GM12891 (cell line): Measurements from ENCODE around the gene ITGB2.

Experiments
- DNase-seq: peaks from one replicate; pipeline ENCODE4 v3.0.0; 2011; ENCODE audit warnings: low spot score; ENCODE audit not compliant: insufficient read length
- FAIRE-seq: peaks from 2 replicates; lab custom pipeline; 2011; peaks lifted over from hg19 to GRCh38; lab: Jason Lieb, UNC
- PAX5 ChIP-seq: IDR thresholded peaks from 2 replicates; pipeline ENCODE4 v1.6.1; 2011; ENCODE audit warnings: low read length, moderate library complexity, mild to moderate bottlenecking; ENCODE audit not compliant: insufficient read depth, severe bottlenecking
- POLR2A ChIP-seq: IDR thresholded peaks from 2 replicates; pipeline ENCODE4 v1.6.1; 2011; ENCODE audit warnings: low read depth, low read length, control low read depth
- POLR2AphosphoS5 ChIP-seq: IDR thresholded peaks from 2 replicates; pipeline ENCODE4 v1.6.1; 2011; ENCODE audit warnings: low read depth, low read length, control low read depth
- POU2F2 ChIP-seq: IDR thresholded peaks from 2 replicates; pipeline ENCODE4 v1.6.1; 2011; ENCODE audit warnings: low read depth, mild to moderate bottlenecking, control low read depth, low read length, moderate library complexity
- SPI1 ChIP-seq: IDR thresholded peaks from 2 replicates; pipeline ENCODE4 v1.6.1; 2011; ENCODE audit warnings: low read depth, low read length, control low read depth
- TAF1 ChIP-seq: IDR thresholded peaks from 2 replicates; pipeline ENCODE4 v1.6.1; 2011; ENCODE audit warnings: low read depth, low read length, control low read depth

ITGB2 gene

DNA sequence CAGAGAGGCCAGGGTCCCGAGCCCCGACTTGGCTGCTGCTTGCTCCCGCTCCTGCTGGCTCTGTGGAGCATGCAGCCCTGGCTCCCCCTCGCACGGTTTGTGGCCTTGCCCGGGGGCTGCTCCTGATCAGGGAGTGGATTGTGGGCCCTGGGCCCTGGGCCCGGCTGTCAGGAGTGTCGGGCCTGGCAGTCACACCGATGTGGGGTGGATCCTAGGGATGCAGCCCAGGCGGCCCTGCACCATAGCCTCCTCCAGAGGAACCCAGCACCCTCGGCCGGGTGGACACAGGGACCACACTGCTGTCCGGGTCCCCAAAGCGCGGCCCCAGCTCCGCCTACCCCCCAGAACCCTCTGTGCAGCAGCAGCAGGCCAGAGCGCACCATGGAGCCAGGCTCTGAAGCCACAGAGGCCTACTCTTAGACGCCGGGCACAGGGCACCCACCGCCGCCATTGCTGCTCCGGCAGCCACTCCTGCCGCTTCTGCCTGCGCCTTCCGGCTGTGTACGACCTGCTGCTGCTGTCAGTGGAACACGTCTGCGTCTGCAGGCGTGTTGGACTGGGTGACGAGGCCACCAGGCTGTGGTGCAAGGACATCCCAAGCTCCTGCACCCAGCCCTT, 28.6 kb upstream of the ITGB2 start:
- TF ChIP-seq POU2F2 (no peak), PAX5 (no peak), SPI1 (no peak), POLR2A (no peak), POLR2AphosphoS5 (no peak)
- DNase-seq (no peak), FAIRE-seq (no peak)

DNA sequence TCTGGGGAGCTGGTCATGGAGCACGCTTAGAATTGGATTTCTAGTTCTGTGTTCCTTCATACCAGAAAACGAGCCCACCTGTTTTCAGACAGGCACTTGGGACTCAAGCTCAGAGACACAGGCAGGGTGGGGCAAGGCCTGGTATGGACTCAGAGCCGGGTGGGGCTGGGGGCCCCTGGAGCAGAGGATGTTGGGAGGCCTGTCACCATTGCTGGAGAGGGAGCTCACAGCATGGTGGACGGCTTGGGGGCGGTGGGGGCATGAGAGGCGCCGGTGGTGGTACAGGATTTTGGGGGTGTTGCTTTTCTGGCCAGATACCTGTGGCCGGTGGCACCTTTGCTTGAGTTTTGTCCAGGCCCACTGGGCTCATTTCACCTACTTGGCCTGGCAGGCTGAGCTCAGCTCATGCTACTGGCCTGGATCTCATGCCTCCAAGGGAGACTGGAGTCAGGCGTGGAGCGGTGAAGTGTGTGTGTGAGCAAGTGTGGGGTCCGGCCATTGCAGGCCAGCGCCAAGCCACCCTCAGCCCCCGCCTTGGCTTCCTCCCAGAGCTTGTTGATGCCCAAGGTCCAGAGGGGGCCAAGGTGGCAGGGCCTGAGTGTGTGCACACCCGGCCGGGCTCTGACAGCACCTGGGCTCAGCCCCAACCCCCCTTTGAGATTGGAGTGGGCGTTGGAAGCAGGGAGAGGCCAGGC, 27.9 kb upstream of the ITGB2 start:
- FAIRE-seq (no peak), DNase-seq (no peak)
- TF ChIP-seq PAX5 (no peak), TAF1 (no peak), POLR2AphosphoS5 (no peak), POLR2A (no peak), SPI1 (no peak), POU2F2 (no peak)

DNA sequence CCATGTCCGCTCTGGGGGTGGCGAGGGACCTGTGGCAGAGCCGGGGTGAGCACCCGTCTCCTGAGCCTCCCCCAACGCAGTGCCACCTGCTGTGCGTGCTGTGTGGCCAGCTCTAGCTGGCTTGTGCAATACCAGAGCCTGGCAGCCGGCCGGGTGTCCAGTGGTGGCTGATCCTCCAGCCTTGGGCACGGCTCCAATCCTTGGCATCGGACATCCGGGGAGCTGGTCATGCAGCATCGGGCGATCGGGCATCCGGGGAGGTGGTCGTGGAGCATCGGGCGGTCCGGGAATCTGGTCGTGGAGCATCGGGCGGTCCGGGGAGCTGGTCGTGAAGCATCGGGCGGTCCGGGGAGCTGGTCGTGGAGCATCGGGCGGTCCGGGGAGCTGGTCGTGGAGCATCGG, 27.2 kb upstream of the ITGB2 start:
- TF ChIP-seq SPI1 (no peak), POU2F2 (no peak), TAF1 (no peak), POLR2AphosphoS5 (no peak), PAX5 (no peak), POLR2A (no peak)
- FAIRE-seq: no peak

DNA sequence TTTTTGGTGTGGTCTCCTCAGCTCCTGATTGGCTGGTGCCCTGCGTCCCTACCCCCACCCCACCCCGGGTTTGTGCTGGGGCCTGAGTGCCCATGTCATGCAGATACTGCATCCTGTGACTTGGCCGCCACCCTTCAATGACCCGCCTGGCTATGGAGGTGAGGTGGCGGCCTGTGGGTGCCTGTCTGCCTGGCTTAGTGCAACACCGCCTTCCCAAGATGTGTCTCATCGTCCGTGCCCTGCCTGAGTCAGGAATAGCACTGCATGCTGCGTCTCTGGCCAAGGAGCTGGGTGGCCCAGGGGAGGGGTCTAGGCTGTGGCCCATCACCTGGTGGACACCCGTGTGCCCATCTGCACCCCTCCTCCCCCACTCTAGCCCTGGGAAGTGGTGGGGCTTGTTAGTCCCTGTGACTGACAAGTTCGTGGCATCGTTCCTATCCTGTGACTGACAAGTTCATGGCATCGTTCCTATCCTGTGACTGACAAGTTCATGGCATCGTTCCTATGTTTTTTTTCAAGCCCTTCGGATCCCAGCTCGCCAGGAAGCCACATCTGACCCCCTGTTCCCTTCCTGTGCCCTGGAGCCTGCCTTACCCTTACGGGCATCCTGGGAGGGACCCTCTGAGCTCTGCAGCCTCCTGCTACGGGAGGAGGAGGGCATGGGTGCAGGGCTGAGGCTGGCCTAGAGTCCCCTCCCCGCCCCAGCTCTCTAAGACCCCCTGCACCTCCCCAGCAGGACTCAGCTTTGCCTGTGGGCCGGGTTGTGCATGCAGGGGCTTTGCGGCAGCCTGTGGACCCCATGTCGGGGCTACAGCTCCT, 26.6 kb upstream of the ITGB2 start:
- FAIRE-seq: no peak
- no peak for DNase-seq
- no peak for TF ChIP-seq POLR2A
- TF ChIP-seq SPI1: no peak
- TF ChIP-seq PAX5: no peak
- TF ChIP-seq TAF1: no peak
- TF ChIP-seq POLR2AphosphoS5: no peak
- TF ChIP-seq POU2F2: no peak

More for the DNA sequence above, 27.2 kb upstream of the ITGB2 start:
- DNase-seq: no peak

- DNase-seq (no peak), FAIRE-seq (no peak)
- no peak for TF ChIP-seq SPI1
- TF ChIP-seq POLR2A: no peak
- TF ChIP-seq TAF1: no peak
- TF ChIP-seq PAX5: no peak
- no peak for TF ChIP-seq POLR2AphosphoS5
- no peak for TF ChIP-seq POU2F2
These were observed 25.7 kb upstream of the ITGB2 start for GRCh38 chr21:44946254-44947041.

DNA sequence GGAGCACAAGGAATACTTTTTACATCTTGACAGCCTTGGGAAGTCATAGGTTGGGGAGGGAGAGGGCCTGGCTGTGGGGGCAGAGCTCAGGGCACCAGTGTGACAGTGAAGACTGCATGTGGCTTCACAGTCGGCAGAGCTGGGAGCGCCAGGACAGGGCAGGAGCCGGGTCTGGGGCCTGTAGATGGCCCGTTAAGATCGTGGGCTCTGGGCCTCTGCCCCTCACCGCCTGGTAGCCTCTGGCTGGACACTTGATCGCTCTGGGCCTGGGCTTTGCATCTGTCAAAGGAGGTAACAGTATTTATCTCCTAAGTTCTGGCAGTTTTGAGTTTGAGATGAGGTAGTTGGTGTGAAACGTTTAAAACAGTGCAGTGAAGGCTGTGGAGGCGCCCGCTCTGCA, 23.9 kb upstream of the ITGB2 start:
- DNase-seq (no peak), FAIRE-seq (no peak)
- TF ChIP-seq PAX5 (no peak), POLR2AphosphoS5 (no peak), POU2F2 (no peak), SPI1 (no peak), POLR2A (no peak), TAF1 (no peak)

GRCh38 chr21:44943686-44944550, 23.2 kb upstream of the ITGB2 start:
- FAIRE-seq: no peak
- DNase-seq: no peak
- TF ChIP-seq POLR2A (no peak), POU2F2 (no peak), POLR2AphosphoS5 (no peak), PAX5 (no peak), TAF1 (no peak), SPI1 (no peak)
